Right lobe of liver (tissue), 4 donors: ENCODE results near the gene SPOCK2.

Experiments
- POLR2A ChIP-seq: fragments of 450-650 bp; IDR thresholded peaks from one replicate; pipeline ENCODE4 v1.6.1; 2017; ENCODE audit warnings: antibody characterized with exemption, mild to moderate bottlenecking
- TF ChIP-seq, protein P1 (sequence below), 4 donors: fragments of 200-600 bp in 3 of 4; fragments of 450-650 bp in 1 of 4; IDR thresholded peaks; one replicate each; pipeline versions ENCODE4 v1.5.1 to v1.8.0; 2016 to 2022; ENCODE audit warnings: antibody characterized with exemption in 4 of 4, mild to moderate bottlenecking in 2 of 4
- donor health status: DM: no; HTN: no; CAD: no.
- donor health status: DM: no; HTN: no; CAD: no.
- donor health status: DM: no; HTN: yes; CAD: no.

DNA sequence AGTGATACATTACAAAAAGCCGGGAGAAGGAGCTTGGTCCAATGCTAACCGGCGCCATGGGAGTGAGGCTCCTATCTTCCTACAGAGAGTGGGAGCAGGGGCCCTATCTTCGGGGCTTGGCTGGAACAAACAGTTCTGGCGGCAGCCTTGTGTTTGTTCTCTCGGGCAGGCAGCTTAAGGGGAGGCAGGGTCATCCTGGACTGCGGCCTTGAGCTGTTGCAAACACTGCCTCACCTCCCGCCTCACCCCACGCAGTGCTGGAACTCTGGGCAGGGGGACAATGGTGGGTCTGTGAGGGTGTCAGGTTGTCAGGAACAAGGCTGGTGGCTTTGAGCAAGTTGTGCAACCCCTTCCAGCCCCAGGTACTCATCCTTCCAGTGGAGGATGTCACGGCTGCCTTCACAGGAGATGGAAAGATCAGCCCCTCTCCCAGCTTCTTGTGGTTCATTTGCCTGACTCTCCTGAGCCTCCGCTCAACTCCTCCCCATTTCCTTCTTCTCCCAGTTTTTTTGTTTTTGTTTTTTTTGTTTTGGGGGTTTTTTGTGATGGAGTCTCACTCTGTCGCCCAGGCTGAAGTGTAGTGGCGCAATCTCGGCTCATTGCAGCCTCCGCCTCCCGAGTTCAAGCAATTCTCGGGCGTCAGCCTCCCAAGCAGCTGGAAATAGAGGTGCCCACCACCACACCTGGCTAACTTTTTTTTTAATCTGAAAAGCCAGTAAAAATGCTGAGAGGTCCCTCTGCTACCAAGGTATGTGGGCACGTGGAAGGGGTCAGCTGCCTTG, 57.4 kb downstream of the SPOCK2 start:
- TF ChIP-seq POLR2A, result no peak
- TF ChIP-seq, protein P1, sequence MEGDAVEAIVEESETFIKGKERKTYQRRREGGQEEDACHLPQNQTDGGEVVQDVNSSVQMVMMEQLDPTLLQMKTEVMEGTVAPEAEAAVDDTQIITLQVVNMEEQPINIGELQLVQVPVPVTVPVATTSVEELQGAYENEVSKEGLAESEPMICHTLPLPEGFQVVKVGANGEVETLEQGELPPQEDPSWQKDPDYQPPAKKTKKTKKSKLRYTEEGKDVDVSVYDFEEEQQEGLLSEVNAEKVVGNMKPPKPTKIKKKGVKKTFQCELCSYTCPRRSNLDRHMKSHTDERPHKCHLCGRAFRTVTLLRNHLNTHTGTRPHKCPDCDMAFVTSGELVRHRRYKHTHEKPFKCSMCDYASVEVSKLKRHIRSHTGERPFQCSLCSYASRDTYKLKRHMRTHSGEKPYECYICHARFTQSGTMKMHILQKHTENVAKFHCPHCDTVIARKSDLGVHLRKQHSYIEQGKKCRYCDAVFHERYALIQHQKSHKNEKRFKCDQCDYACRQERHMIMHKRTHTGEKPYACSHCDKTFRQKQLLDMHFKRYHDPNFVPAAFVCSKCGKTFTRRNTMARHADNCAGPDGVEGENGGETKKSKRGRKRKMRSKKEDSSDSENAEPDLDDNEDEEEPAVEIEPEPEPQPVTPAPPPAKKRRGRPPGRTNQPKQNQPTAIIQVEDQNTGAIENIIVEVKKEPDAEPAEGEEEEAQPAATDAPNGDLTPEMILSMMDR (IDR thresholded peaks at IDR 0.05), result no peak
